ENCODE results near the gene COL11A1. TPM values are rescaled to one million over a fixed set of nuclear protein-coding genes. Genes with fewer than 3 reads are reported as not detected.

COL11A1 gene
- total and polyA plus RNA-seq, 2 of the 4 experiments (the other 2 are of a cell fraction), result 4.6 to 5.2 TPM

DNA sequence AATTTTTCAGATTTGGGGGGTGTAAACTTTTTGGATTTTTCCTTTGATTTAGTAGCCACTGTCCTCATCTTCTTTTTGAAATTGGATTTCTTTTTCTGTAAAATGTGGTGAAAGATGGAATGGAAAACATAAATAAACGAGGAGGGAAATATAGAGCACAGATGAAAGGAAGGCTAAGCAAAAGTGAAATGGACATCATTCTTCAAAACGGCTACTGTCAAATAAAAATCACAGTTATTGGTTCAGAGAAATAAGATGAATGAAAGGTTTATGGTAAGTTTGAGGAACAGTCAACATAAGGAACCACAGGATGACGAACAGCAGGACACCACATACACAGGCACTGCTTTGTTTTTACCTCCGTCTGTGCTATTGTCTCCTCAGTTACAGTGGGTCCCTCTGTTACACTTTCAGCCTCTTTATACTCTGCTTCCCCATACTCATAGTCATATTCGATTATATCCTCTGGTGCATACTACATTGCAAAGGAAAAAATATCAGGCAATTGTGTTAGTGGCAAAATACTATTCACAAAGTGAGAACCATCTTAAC, 82.4 kb downstream of the COL11A1 start:
- dilution Hi-C loops (cut with HindIII; ENCODE audit: low sequenced_read_pairs, unreplicated experiment), result no loop called here

More for the DNA sequence above, 82.4 kb downstream of the COL11A1 start:
- no peak for ATAC-seq (ENCODE audit: low read depth)
- ChIA-PET CTCF (no interaction called here), POLR2A (ENCODE audit: unreplicated experiment) (no interaction called here)
- no peak overlapping the region for H2BK5ac ChIP-seq (ENCODE audit: low read depth, low read length, poor library complexity, severe bottlenecking)
- no peak overlapping the region for H3K9ac ChIP-seq (ENCODE audit: low read depth, low read length)
- H3K4me2 ChIP-seq (ENCODE audit: low read depth, low read length), result no peak overlapping the region
- no peak overlapping the region for H2BK15ac ChIP-seq (ENCODE audit: low read depth, low read length)
- intact Hi-C loops (cut with micrococcal nuclease), result no loop called here
- no peak overlapping the region for H2AK9ac ChIP-seq (replicated peaks; ENCODE audit: low read depth, low read length, poor library complexity)
- no peak overlapping the region for H3K18ac ChIP-seq (ENCODE audit: low read depth, low read length)
- in situ Hi-C loops (cut with MboI; ENCODE audit: low sequenced_read_pairs), result no loop called here
- no peak overlapping the region for H4K91ac ChIP-seq (ENCODE audit: insufficient read depth, low read depth, low read length)
- H3K79me1 ChIP-seq (ENCODE audit: low read depth in 1 of 2, low read length in 2 of 2), result no peaks in the 10 kb centered on the region
- no peak overlapping the region for H3K23ac ChIP-seq (ENCODE audit: low read depth, low read length)
- no peak overlapping the region for H4K8ac ChIP-seq (ENCODE audit: low read depth in 2 of 2, low read length in 2 of 2)
- no peaks in the 10 kb centered on the region for H4K20me1 ChIP-seq (ENCODE audit: insufficient read depth, low read length)
- H4K5ac ChIP-seq (ENCODE audit: low read depth, low read length), result no peak overlapping the region
- BruUV-seq (replicated peaks), result no TSS peak
- DNase-seq, result no peak
- H3K36me3 ChIP-seq (ENCODE audit: control insufficient read depth, insufficient read depth, low read length), result no peaks in the 10 kb centered on the region
- no peaks in the 10 kb centered on the region for H3K27me3 ChIP-seq (ENCODE audit: control insufficient read depth, insufficient read depth, low read length)
- H2BK20ac ChIP-seq (ENCODE audit: low read depth, low read length), result no peak overlapping the region
- no peaks in the 10 kb centered on the region for H3K9me1 ChIP-seq (ENCODE audit: insufficient read depth, low read length)
- no peak overlapping the region for H3K56ac ChIP-seq (ENCODE audit: extremely low read depth, insufficient read depth, low read length)
- no CpG with 5 or more reads among the region's 5 CpGs for WGBS, 2 experiments (ENCODE audit: extremely low coverage in 2 of 2, insufficient read length in 1 of 2)
- no peak overlapping the region for H3K27ac ChIP-seq (ENCODE audit: insufficient read depth, low read length)
- no peaks in the 10 kb centered on the region for H3K4me1 ChIP-seq (ENCODE audit: control insufficient read depth, insufficient read depth, low read length)
- no peak overlapping the region for H2AFZ ChIP-seq (replicated peaks; ENCODE audit: low read length, poor library complexity)
- H2AK5ac ChIP-seq (ENCODE audit: low read depth, low read length), result no peak overlapping the region
- H3K4ac ChIP-seq (ENCODE audit: low read depth, low read length), result no peak overlapping the region
- no peak for TF ChIP-seq MAFK (IDR thresholded peaks at IDR 0.05; ENCODE audit: low read depth, low read length)
- TF ChIP-seq MAZ (IDR thresholded peaks at IDR 0.05; ENCODE audit: borderline replicate concordance, low read depth, low read length), result no peak
- TF ChIP-seq FOS (IDR thresholded peaks at IDR 0.05; ENCODE audit: low read depth, low read length), result no peak
- no peak for TF ChIP-seq NFE2L2 (IDR thresholded peaks at IDR 0.05; ENCODE audit: low read depth, low read length)
- TF ChIP-seq, protein P1, sequence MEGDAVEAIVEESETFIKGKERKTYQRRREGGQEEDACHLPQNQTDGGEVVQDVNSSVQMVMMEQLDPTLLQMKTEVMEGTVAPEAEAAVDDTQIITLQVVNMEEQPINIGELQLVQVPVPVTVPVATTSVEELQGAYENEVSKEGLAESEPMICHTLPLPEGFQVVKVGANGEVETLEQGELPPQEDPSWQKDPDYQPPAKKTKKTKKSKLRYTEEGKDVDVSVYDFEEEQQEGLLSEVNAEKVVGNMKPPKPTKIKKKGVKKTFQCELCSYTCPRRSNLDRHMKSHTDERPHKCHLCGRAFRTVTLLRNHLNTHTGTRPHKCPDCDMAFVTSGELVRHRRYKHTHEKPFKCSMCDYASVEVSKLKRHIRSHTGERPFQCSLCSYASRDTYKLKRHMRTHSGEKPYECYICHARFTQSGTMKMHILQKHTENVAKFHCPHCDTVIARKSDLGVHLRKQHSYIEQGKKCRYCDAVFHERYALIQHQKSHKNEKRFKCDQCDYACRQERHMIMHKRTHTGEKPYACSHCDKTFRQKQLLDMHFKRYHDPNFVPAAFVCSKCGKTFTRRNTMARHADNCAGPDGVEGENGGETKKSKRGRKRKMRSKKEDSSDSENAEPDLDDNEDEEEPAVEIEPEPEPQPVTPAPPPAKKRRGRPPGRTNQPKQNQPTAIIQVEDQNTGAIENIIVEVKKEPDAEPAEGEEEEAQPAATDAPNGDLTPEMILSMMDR (conservative IDR thresholded peaks at IDR 0.05; ENCODE audit: low read depth, low read length), result no peak
- no peak overlapping the region for H2BK120ac ChIP-seq (ENCODE audit: low read depth, low read length)
- no peaks in the 10 kb centered on the region for H3K9me3 ChIP-seq (ENCODE audit: control insufficient read depth, insufficient read depth, low read length)
- H3K4me3 ChIP-seq (ENCODE audit: insufficient read depth, low read depth, low read length), result no peak overlapping the region
- H3K14ac ChIP-seq (replicated peaks; ENCODE audit: low read depth, low read length), result no peak overlapping the region

Measured in IMR-90 (cell line).